ENCODE results near the gene PHLDB3. TPM values are rescaled to one million over a fixed set of nuclear protein-coding genes. Genes with fewer than 3 reads are reported as not detected.

PHLDB3 gene
- total RNA-seq, 1 experiment from 2014 or later, result 29.0 TPM

- no peak overlapping the region for H3K27ac ChIP-seq (ENCODE audit: low read length)
- H3K4me3 ChIP-seq (ENCODE audit: low read length), result no peak overlapping the region
- intact Hi-C loops (cut with micrococcal nuclease), result no loop called here
These were observed 14.5 kb downstream of the PHLDB3 start for GRCh38 chr19:43489979-43490599.

GRCh38 chr19:43489310-43489709 is 15.2 kb downstream of the PHLDB3 start:
- no peaks in the 10 kb centered on the region for H4K20me1 ChIP-seq (ENCODE audit: low read length)
- no peaks in the 10 kb centered on the region for H3K9me2 ChIP-seq (replicated peaks; ENCODE audit: low read length)
- no peak overlapping the region for H3K4me2 ChIP-seq (ENCODE audit: low read length)
- no peaks in the 10 kb centered on the region for H3K27me3 ChIP-seq (ENCODE audit: low read length)
- H3K79me2 ChIP-seq (ENCODE audit: low read length), result no peaks in the 10 kb centered on the region
- TF ChIP-seq EZH2 (IDR thresholded peaks at IDR 0.05; ENCODE audit: low read length, unreplicated experiment) (no peak), EZH2phosphoT487 (IDR thresholded peaks at IDR 0.05; ENCODE audit: borderline replicate concordance, low read length) (no peak)
- H3F3A ChIP-seq (ENCODE audit: low read length, unreplicated experiment), result no peaks in the 10 kb centered on the region
- no TSS peak for BruUV-seq (replicated peaks)
- H3K4me1 ChIP-seq (ENCODE audit: insufficient read depth, low read length), result no peaks in the 10 kb centered on the region
- H3K9me3 ChIP-seq (ENCODE audit: low read length), result no peaks in the 10 kb centered on the region
- no peaks in the 10 kb centered on the region for H3K36me3 ChIP-seq (ENCODE audit: low read depth, low read length)
- no peak overlapping the region for H2AFZ ChIP-seq (ENCODE audit: low read length)
- intact Hi-C loops (cut with micrococcal nuclease), result no loop called here
- no peak overlapping the region for H3K27ac ChIP-seq (ENCODE audit: low read length)
- DNase-seq (no peak), ATAC-seq (no peak)
- POLR2A ChIA-PET (ENCODE audit: unreplicated experiment), result no interaction called here
- H3K4me3 ChIP-seq (ENCODE audit: low read length), result no peak overlapping the region
- H3K9ac ChIP-seq (ENCODE audit: low read length), result no peak overlapping the region
- CTCF ChIA-PET, result no interaction called here

More at GRCh38 chr19:43489979-43490599, 14.5 kb downstream of the PHLDB3 start:
- Histone ChIP-seq H3K9ac (ENCODE audit: low read length) (no peak overlapping the region), H3K4me2 (ENCODE audit: low read length) (no peak overlapping the region), H3K4me1 (ENCODE audit: insufficient read depth, low read length) (no peaks in the 10 kb centered on the region), H4K20me1 (ENCODE audit: low read length) (no peaks in the 10 kb centered on the region), H3K9me2 (replicated peaks; ENCODE audit: low read length) (no peaks in the 10 kb centered on the region), H3F3A (ENCODE audit: low read length, unreplicated experiment) (no peaks in the 10 kb centered on the region), H2AFZ (ENCODE audit: low read length) (no peak overlapping the region), H3K36me3 (ENCODE audit: low read depth, low read length) (no peaks in the 10 kb centered on the region), H3K9me3 (ENCODE audit: low read length) (no peaks in the 10 kb centered on the region), H3K79me2 (ENCODE audit: low read length) (no peaks in the 10 kb centered on the region), H3K27me3 (ENCODE audit: low read length) (no peaks in the 10 kb centered on the region)
- DNase-seq, result no peak
- BruUV-seq (replicated peaks), result no TSS peak
- POLR2A ChIA-PET (ENCODE audit: unreplicated experiment), result no interaction called here
- no peak for TF ChIP-seq CTCF (conservative IDR thresholded peaks at IDR 0.05; ENCODE audit: low read depth, low read length)
- no peak for ATAC-seq
- CTCF ChIA-PET, result no interaction called here

GRCh38 chr19:43488179-43488578 is 16.4 kb downstream of the PHLDB3 start:
- no peaks in the 10 kb centered on the region for H3K4me1 ChIP-seq (ENCODE audit: insufficient read depth, low read length)
- H3K4me3 ChIP-seq (ENCODE audit: low read length), result no peak overlapping the region
- no peaks in the 10 kb centered on the region for H3K27me3 ChIP-seq (ENCODE audit: low read length)
- TF ChIP-seq CTCF (conservative IDR thresholded peaks at IDR 0.05; ENCODE audit: low read depth, low read length) (no peak), EZH2 (IDR thresholded peaks at IDR 0.05; ENCODE audit: low read length, unreplicated experiment) (no peak), EZH2phosphoT487 (IDR thresholded peaks at IDR 0.05; ENCODE audit: borderline replicate concordance, low read length) (no peak)
- DNase-seq, result no peak
- H3K4me2 ChIP-seq (ENCODE audit: low read length), result no peak overlapping the region
- ChIA-PET CTCF (no interaction called here), POLR2A (ENCODE audit: unreplicated experiment) (no interaction called here)
- H3F3A ChIP-seq (ENCODE audit: low read length, unreplicated experiment), result no peaks in the 10 kb centered on the region
- no peak for ATAC-seq
- H3K9ac ChIP-seq (ENCODE audit: low read length), result no peak overlapping the region
- no peaks in the 10 kb centered on the region for H3K79me2 ChIP-seq (ENCODE audit: low read length)
- intact Hi-C loops (cut with micrococcal nuclease), result no loop called here
- H3K36me3 ChIP-seq (ENCODE audit: low read depth, low read length), result no peaks in the 10 kb centered on the region
- H3K27ac ChIP-seq (ENCODE audit: low read length), result no peak overlapping the region
- BruUV-seq (replicated peaks), result no TSS peak
- H4K20me1 ChIP-seq (ENCODE audit: low read length), result no peaks in the 10 kb centered on the region
- no peak overlapping the region for H2AFZ ChIP-seq (ENCODE audit: low read length)
- no peaks in the 10 kb centered on the region for H3K9me2 ChIP-seq (replicated peaks; ENCODE audit: low read length)
- H3K9me3 ChIP-seq (ENCODE audit: low read length), result no peaks in the 10 kb centered on the region

All from PC-3 (cell line).